Tibial artery (tissue), 4 donors: Measurements from ENCODE around the gene JMJD1C.

ENCODE experiments used
- DNase-seq, 2 donors: peaks; one replicate each; pipeline ENCODE4 v3.0.0-alpha.2; 2019
- H3K27ac ChIP-seq, 2 donors: fragments of 200-600 bp; sonication (generic) in 1 of 2; 1 replicate in 1 of 2; 2 replicates in 1 of 2; pipeline ENCODE4 v1.5.1; 2018 to 2019; ENCODE audit warnings: mild to moderate bottlenecking in 1 of 2
- H3K27me3 ChIP-seq, 2 donors: fragments of 200-600 bp; sonication (generic) in 1 of 2; one replicate each; pipeline versions ENCODE4 v1.5.1 to v1.6.0; 2016 to 2019
- H3K36me3 ChIP-seq, 3 donors: fragments of 200-600 bp; sonication (generic) in 2 of 3; one replicate each; pipeline ENCODE4 v1.5.1; 2016 to 2019; ENCODE audit warnings: mild to moderate bottlenecking in 2 of 3
- H3K4me1 ChIP-seq, 4 donors: fragments of 200-600 bp; sonication (generic) in 2 of 4; 1 replicate in 3 of 4; 2 replicates in 1 of 4; pipeline ENCODE4 v1.5.1; 2016 to 2019
- H3K4me3 ChIP-seq, 2 donors: fragments of 200-600 bp; sonication (generic) in 1 of 2; 1 replicate in 1 of 2; 2 replicates in 1 of 2; pipeline ENCODE4 v1.5.1; 2018 to 2019; ENCODE audit warnings: mild to moderate bottlenecking in 2 of 2
- H3K9me3 ChIP-seq, 3 donors: fragments of 200-600 bp; sonication (generic) in 1 of 3; one replicate each; pipeline ENCODE4 v1.5.1; 2016 to 2019
- CTCF ChIP-seq, 2 experiments: fragments of 200-600 bp in 1 of 2; fragments of 450-650 bp in 1 of 2; IDR thresholded peaks; one replicate each; pipeline ENCODE4 v1.5.1; 2017 to 2019; ENCODE audit warnings: antibody characterized with exemption in 2 of 2, mild to moderate bottlenecking in 1 of 2, moderate library complexity in 1 of 2
- intact Hi-C: fragments of 100-400 bp; cut with DNase I; formaldehyde crosslinking; loops from one replicate; pipeline ENCODE4 v1.15.0; 2023; ENCODE audit warnings: low total_unique reads

JMJD1C gene

GRCh38 chr10:63427013-63427412, 38.8 kb downstream of the JMJD1C start:
- no peak for TF ChIP-seq CTCF (IDR thresholded peaks at IDR 0.05)
- intact Hi-C loops, result no loop called here
- H3K36me3 ChIP-seq, result peaks cover 0 to 6% (median 0%) of the 10 kb centered on the region in 3 donors
- no peaks in the 10 kb centered on the region for H3K9me3 ChIP-seq
- H3K27me3 ChIP-seq, result no peaks in the 10 kb centered on the region
- no peak for DNase-seq
- peaks cover 0 to 67% (median 17%) of the 10 kb centered on the region in 4 donors for H3K4me1 ChIP-seq
- no peak overlapping the region for H3K4me3 ChIP-seq
- H3K27ac ChIP-seq, result no peak overlapping the region

- H3K27me3 ChIP-seq, result no peaks in the 10 kb centered on the region
- no peak overlapping the region for H3K4me3 ChIP-seq
- no peaks in the 10 kb centered on the region for H3K9me3 ChIP-seq
- no peak for DNase-seq
- no peaks in the 10 kb centered on the region for H3K36me3 ChIP-seq
- intact Hi-C loops, result no loop called here
- H3K4me1 ChIP-seq, result peaks cover 0 to 56% (median 12%) of the 10 kb centered on the region in 4 donors
- no peak overlapping the region for H3K27ac ChIP-seq
- no peak for TF ChIP-seq CTCF (IDR thresholded peaks at IDR 0.05)
Measured at GRCh38 chr10:63425512-63425911, 40.3 kb downstream of the JMJD1C start.

GRCh38 chr10:63424576-63424975, 41.2 kb downstream of the JMJD1C start:
- H3K27ac ChIP-seq, result no peak overlapping the region
- no peaks in the 10 kb centered on the region for H3K27me3 ChIP-seq
- intact Hi-C loops, result no loop called here
- peaks cover 0 to 53% (median 8%) of the 10 kb centered on the region in 4 donors for H3K4me1 ChIP-seq
- no peaks in the 10 kb centered on the region for H3K36me3 ChIP-seq
- H3K9me3 ChIP-seq, result no peaks in the 10 kb centered on the region
- H3K4me3 ChIP-seq, result no peak overlapping the region
- no peak for DNase-seq
- no peak for TF ChIP-seq CTCF (IDR thresholded peaks at IDR 0.05)

- H3K4me3 ChIP-seq, result no peak overlapping the region
- peaks cover 0 to 43% (median under 1%) of the 10 kb centered on the region in 4 donors for H3K4me1 ChIP-seq
- no peak overlapping the region for H3K27ac ChIP-seq
- no peak for TF ChIP-seq CTCF (IDR thresholded peaks at IDR 0.05)
- DNase-seq, result no peak
- H3K36me3 ChIP-seq, result no peaks in the 10 kb centered on the region
- no peaks in the 10 kb centered on the region for H3K27me3 ChIP-seq
- H3K9me3 ChIP-seq, result no peaks in the 10 kb centered on the region
- intact Hi-C loops, result no loop called here
Measured at GRCh38 chr10:63423494-63423893, 42.3 kb downstream of the JMJD1C start.

GRCh38 chr10:63421591-63421990, 44.2 kb downstream of the JMJD1C start:
- TF ChIP-seq CTCF (IDR thresholded peaks at IDR 0.05), result no peak
- H3K4me3 ChIP-seq, result no peak overlapping the region
- intact Hi-C loops, result no loop called here
- H3K9me3 ChIP-seq, result no peaks in the 10 kb centered on the region
- H3K4me1 ChIP-seq, result peaks cover 0 to 44% (median under 1%) of the 10 kb centered on the region in 4 donors
- H3K27ac ChIP-seq, result no peak overlapping the region
- DNase-seq, result no peak
- no peaks in the 10 kb centered on the region for H3K36me3 ChIP-seq
- no peaks in the 10 kb centered on the region for H3K27me3 ChIP-seq

- Histone ChIP-seq H3K27ac (no peak overlapping the region), H3K27me3 (no peaks in the 10 kb centered on the region), H3K4me3 (no peak overlapping the region), H3K9me3 (no peaks in the 10 kb centered on the region), H3K36me3 (no peaks in the 10 kb centered on the region), H3K4me1 (peaks cover 0 to 43% (median 7%) of the 10 kb centered on the region in 4 donors)
- DNase-seq, result no peak
- intact Hi-C loops, result no loop called here
- TF ChIP-seq CTCF (IDR thresholded peaks at IDR 0.05), result no peak
Measured at GRCh38 chr10:63416376-63416775, 49.4 kb downstream of the JMJD1C start.
